ENCODE results near the gene IER5L. TPM values are rescaled to one million over a fixed set of nuclear protein-coding genes. Genes with fewer than 3 reads are reported as not detected.

The IER5L gene
- total RNA-seq, result 32.1 and 74.6 TPM in 2 replicates

DNA sequence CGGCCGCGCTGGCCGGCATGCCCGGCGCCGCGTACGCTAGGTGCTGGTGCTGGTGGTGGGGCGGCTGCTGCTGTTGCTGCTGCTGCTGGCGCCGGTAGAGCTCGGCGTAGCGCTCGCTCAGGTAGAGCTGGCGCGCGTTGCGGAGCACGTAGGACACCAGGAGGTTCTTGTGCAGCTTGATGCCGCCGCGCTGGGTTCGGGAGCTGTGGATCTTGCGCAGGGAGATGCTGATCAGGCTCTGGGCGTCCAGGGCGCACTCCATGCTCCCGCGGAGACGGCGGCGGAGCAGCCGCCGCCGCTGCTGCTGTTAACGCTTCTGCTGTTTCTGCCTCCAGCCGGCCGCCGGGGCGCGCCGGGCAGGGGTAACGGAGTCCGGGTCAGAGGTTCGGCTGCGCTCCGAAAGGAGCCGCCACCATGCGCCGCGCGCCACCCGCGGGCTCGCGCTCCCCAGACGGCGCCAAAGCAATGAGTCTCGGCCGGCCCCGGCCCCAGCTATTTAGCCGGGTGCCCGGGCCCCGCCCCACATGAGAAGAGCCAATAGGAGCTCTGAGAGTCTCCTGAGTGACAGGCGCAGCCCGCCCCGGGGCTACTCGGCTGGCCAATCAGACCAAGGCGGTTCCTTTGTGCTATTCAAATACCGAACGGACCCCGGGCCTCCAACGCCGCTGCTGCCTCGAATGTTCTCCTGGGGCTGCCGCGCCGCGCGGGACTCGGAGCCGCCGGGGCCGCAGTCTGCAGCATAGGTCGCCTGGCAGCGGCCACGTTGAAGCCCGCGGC is at the start of gene IER5L:
Gene IER5L (minus strand): TSS at position 471 of the 777 bp plus-strand sequence. CDS start 209 bp downstream, at position 262.

Other genes with a start within 250 kb of the IER5L start
- gene DOLK, start 230.7 kb downstream of the IER5L start, total RNA-seq, result 26.0 and 28.4 TPM in 2 replicates
- 26.2 and 32.5 TPM in 2 replicates for gene NUP188, start 230.6 kb downstream of the IER5L start, total RNA-seq
- 45.2 and 46.6 TPM in 2 replicates for gene SH3GLB2, start 149.9 kb downstream of the IER5L start, total RNA-seq
- 20.2 and 25.5 TPM in 2 replicates for gene MIGA2, start 141.6 kb downstream of the IER5L start, total RNA-seq
- gene DOLPP1, start 97.2 kb downstream of the IER5L start, total RNA-seq, result 5.4 and 6.2 TPM in 2 replicates
- gene CRAT, start 67.5 kb downstream of the IER5L start, total RNA-seq, result 46.4 and 49.0 TPM in 2 replicates
- 68.0 and 114 TPM in 2 replicates for gene PTPA, start 66.8 kb downstream of the IER5L start, total RNA-seq

Measured in bronchial smooth muscle cell (primary cell).